Aorta (tissue), 5 donors: Measurements from ENCODE around the gene NTM. TPM values are rescaled to one million over a fixed set of nuclear protein-coding genes. Genes with fewer than 3 reads are reported as not detected.

Source experiments
- ATAC-seq: fragments of 200-7000 bp; cut with Tn5 transposase; one replicate; pipeline ENCODE4 v1.9.1; 2022; ENCODE audit warnings: moderate library complexity; ENCODE audit not compliant: low FRiP score
- DNase-seq, 2 donors: peaks; one replicate each; pipeline ENCODE4 v3.0.0-alpha.2; 2020
- H3K27ac ChIP-seq, 2 donors: one replicate each; pipeline ENCODE4 v1.5.1; 2013; ENCODE audit warnings: low read length in 2 of 2, mild to moderate bottlenecking in 2 of 2, moderate library complexity in 2 of 2, control low read depth in 1 of 2, inconsistent platforms in 1 of 2, low read depth in 1 of 2
- H3K27me3 ChIP-seq, 2 donors: one replicate each; pipeline ENCODE4 v1.6.1; 2013; ENCODE audit warnings: control low read depth in 1 of 2, low read length in 1 of 2, mild to moderate bottlenecking in 1 of 2, moderate library complexity in 1 of 2; ENCODE audit not compliant: insufficient read depth in 2 of 2, control insufficient read depth in 1 of 2
- H3K36me3 ChIP-seq, 2 donors: one replicate each; pipeline ENCODE4 v1.6.1; 2013; ENCODE audit warnings: control low read depth in 1 of 2, low read length in 1 of 2, mild to moderate bottlenecking in 1 of 2; ENCODE audit not compliant: insufficient read depth in 2 of 2, control insufficient read depth in 1 of 2
- H3K4me1 ChIP-seq, 2 donors: one replicate each; pipeline ENCODE4 v1.6.1; 2013; ENCODE audit warnings: low read length in 2 of 2, control low read depth in 1 of 2, mild to moderate bottlenecking in 1 of 2, moderate library complexity in 1 of 2; ENCODE audit not compliant: insufficient read depth in 2 of 2, control insufficient read depth in 1 of 2
- H3K4me3 ChIP-seq, 2 donors: one replicate each; pipeline ENCODE4 v1.5.1; 2013; ENCODE audit warnings: low read length in 2 of 2, control low read depth in 1 of 2, mild to moderate bottlenecking in 1 of 2
- H3K9me3 ChIP-seq: one replicate; pipeline ENCODE4 v1.6.1; 2013; ENCODE audit warnings: mild to moderate bottlenecking, low read length; ENCODE audit not compliant: control insufficient read depth
- WGBS, 2 donors: extraction: QIAGEN DNeasy Blood & Tissue Kit; methylation state at CpG; one replicate each; pipeline ENCODE4 v1.1.7; 2013; 5-methylcytosine and 5-hydroxymethylcytosine counted together
- intact Hi-C, 2 donors: fragments of 100-400 bp; cut with DNase I; formaldehyde crosslinking; loops; one replicate each; pipeline versions ENCODE4 v1.14.2 to v1.15.0; 2022
- polyA plus RNA-seq, 2 donors: library from polyadenylated mRNA; stranded (reverse); fragments of 200-250 nt; gene quantifications; one replicate each; pipeline ENCODE4 v1.2.3, GENCODE V29; 2013
- total RNA-seq, 2 donors: library from RNA; stranded (reverse); fragmentation: NEBNext Ultra II Directional; extraction: Animal tissue kit (Norgen Biotek cat#: 25700); gene quantifications; one replicate each; pipeline ENCODE4 v1.2.1, GENCODE V29; 2021
- donor health status: healthy with polysubstance abuse.
- donor health status: Bipolar disorder and iron deficiency.
- donor health status: DM: no; HTN: no; CAD: no.
- donor health status: DM: no; HTN: no; CAD: no.
- donor health status: DM: yes; HTN: yes; CAD: no.

Gene NTM
- total and polyA plus RNA-seq, 4 donors, result 0.28 to 5.3 (median 1.9) TPM; not detected in 1

GRCh38 chr11:132244846-132245245 lies 874.4 kb downstream of the NTM start:
- WGBS, 2 donors, result 51 to 67% methylated on average over 13 of the region's 13 CpGs
- intact Hi-C loops, result no loop called here
- H3K27ac ChIP-seq, result no peak overlapping the region

GRCh38 chr11:132245403-132246385 lies 875.3 kb downstream of the NTM start:
- Histone ChIP-seq H3K27ac (no peak overlapping the region), H3K9me3 (no peaks in the 10 kb centered on the region), H3K27me3 (no peaks in the 10 kb centered on the region), H3K4me1 (no peaks in the 10 kb centered on the region), H3K4me3 (no peak overlapping the region), H3K36me3 (no peaks in the 10 kb centered on the region)
- 67 to 69% methylated on average over 33 of the region's 33 CpGs for WGBS, 2 donors
- ATAC-seq (peak; percentile 12), DNase-seq (no peak)
- intact Hi-C loops, result no loop called here

More at GRCh38 chr11:132244846-132245245, 874.4 kb downstream of the NTM start:
- Histone ChIP-seq H3K9me3 (no peaks in the 10 kb centered on the region), H3K36me3 (no peaks in the 10 kb centered on the region), H3K4me1 (no peaks in the 10 kb centered on the region), H3K27me3 (no peaks in the 10 kb centered on the region), H3K4me3 (no peak overlapping the region)
- ATAC-seq (no peak), DNase-seq (no peak)

DNA sequence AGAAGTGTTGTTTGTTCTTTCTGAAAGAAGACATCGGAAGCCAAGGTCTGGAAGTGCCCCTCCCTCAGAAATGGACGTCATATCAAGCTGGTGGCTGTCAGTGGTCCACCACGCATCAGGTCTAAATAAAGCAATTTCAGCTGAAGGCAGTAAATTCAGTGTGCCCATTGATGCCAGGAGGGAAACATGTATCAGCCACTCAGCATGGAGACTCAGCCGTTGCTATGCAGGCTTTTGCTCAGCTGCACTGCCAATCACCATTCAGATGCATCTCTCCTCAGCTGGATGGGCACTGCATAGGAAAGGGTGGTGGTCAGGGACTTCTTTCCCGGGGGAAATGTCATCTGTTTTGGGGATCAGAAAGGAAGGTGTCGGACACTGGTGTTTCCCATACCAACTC lies 878.2 kb downstream of the NTM start:
- H3K4me1 ChIP-seq, result no peaks in the 10 kb centered on the region
- DNase-seq, result no peak
- H3K36me3 ChIP-seq, result no peaks in the 10 kb centered on the region
- 62 to 65% methylated on average over 6 of the region's 6 CpGs for WGBS, 2 donors
- H3K4me3 ChIP-seq, result no peak overlapping the region
- intact Hi-C loops, result no loop called here
- H3K9me3 ChIP-seq, result peaks cover 1% of the 10 kb centered on the region
- no peak overlapping the region for H3K27ac ChIP-seq
- ATAC-seq, result no peak
- no peaks in the 10 kb centered on the region for H3K27me3 ChIP-seq

DNA sequence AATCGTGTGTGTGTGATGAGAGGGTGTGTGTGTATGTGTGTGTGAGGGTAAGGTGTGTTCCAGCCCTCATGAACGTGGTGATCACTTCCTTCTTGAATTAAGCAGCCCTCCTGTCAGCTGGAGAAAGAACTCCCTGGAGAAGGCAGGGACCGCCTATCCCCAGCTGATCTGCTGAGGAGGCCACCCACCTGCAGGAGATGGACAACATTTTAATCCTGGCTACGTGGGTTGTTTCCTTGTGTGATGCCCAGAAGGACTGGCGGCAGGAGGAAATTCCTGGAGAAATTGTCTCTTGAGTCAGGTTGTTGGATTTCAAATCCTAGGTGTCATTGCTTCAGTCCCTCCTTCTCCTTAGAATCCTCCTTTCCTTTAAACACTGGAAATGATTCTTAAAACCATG lies 878.8 kb downstream of the NTM start:
- intact Hi-C loops, result no loop called here
- no peak overlapping the region for H3K27ac ChIP-seq
- H3K4me3 ChIP-seq, result no peak overlapping the region
- no peaks in the 10 kb centered on the region for H3K4me1 ChIP-seq
- WGBS, 2 donors, result 51 to 55% methylated on average over 5 of the region's 5 CpGs
- H3K36me3 ChIP-seq, result no peaks in the 10 kb centered on the region
- DNase-seq (no peak), ATAC-seq (no peak)
- H3K27me3 ChIP-seq, result no peaks in the 10 kb centered on the region
- H3K9me3 ChIP-seq, result peaks cover 1% of the 10 kb centered on the region

GRCh38 chr11:132251061-132251460 lies 880.6 kb downstream of the NTM start:
- H3K9me3 ChIP-seq, result peaks cover 1% of the 10 kb centered on the region
- H3K36me3 ChIP-seq, result no peaks in the 10 kb centered on the region
- H3K27me3 ChIP-seq, result no peaks in the 10 kb centered on the region
- H3K4me3 ChIP-seq, result no peak overlapping the region
- WGBS, 2 donors, result 88 to 100% methylated on average over 1 of the region's 1 CpG
- H3K4me1 ChIP-seq, result no peaks in the 10 kb centered on the region
- DNase-seq (no peak), ATAC-seq (no peak)
- H3K27ac ChIP-seq, result no peak overlapping the region
- intact Hi-C loops, result no loop called here

DNA sequence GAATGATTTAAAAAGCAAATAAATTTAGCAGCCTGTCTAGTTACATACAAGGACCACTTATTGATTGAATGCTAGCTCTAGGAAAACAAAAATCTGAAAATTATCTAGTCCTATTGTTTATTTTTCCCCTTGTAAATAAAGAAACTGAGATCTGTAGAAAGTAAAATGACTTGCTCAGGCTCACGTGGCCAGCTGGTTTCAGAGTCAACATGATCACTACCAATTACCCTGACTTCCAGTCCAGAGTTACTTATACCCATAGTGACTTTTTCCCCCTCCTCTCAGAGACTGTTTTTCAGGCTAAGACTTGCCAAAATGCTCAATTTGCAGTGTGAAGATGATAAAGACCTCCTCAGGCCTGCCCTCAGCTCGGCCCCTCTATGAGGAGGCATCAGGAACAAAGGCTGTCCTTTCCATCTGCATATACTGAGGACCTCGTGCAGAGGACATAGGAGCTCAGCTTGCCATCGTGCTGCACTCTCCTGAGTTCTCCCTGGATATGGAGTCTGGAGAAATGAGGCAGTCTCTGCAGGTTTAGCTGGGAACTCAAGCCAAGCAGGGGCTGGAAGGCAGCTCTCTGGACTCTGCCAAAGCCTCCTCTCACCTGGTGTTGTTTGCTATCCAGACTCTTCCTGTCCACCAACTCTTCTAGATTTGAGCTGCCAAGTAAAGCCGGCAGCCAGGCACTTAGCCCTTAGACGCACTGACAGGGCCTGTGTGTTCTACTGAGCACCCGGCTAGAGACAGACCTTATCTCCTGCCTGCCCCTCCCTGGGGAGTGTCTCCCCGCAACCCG lies 883.3 kb downstream of the NTM start:
- H3K9me3 ChIP-seq, result peaks cover 1% of the 10 kb centered on the region
- DNase-seq (no peak), ATAC-seq (no peak)
- H3K27ac ChIP-seq, result no peak overlapping the region
- intact Hi-C loops, result no loop called here
- H3K27me3 ChIP-seq, result no peaks in the 10 kb centered on the region
- 68 to 72% methylated on average over 9 of the region's 9 CpGs for WGBS, 2 donors
- H3K4me1 ChIP-seq, result no peaks in the 10 kb centered on the region
- H3K36me3 ChIP-seq, result no peaks in the 10 kb centered on the region
- no peak overlapping the region for H3K4me3 ChIP-seq

- no peak for ATAC-seq
- no peaks in the 10 kb centered on the region for H3K4me1 ChIP-seq
- H3K27me3 ChIP-seq, result no peaks in the 10 kb centered on the region
- peaks cover 1% of the 10 kb centered on the region for H3K9me3 ChIP-seq
- 80 to 89% methylated on average over 1 of the region's 1 CpG for WGBS, 2 donors
- no peak overlapping the region for H3K4me3 ChIP-seq
- no peak overlapping the region for H3K27ac ChIP-seq
- no peaks in the 10 kb centered on the region for H3K36me3 ChIP-seq
- no peak for DNase-seq
- intact Hi-C loops, result no loop called here
Measured at GRCh38 chr11:132254906-132255305, 884.5 kb downstream of the NTM start.

DNA sequence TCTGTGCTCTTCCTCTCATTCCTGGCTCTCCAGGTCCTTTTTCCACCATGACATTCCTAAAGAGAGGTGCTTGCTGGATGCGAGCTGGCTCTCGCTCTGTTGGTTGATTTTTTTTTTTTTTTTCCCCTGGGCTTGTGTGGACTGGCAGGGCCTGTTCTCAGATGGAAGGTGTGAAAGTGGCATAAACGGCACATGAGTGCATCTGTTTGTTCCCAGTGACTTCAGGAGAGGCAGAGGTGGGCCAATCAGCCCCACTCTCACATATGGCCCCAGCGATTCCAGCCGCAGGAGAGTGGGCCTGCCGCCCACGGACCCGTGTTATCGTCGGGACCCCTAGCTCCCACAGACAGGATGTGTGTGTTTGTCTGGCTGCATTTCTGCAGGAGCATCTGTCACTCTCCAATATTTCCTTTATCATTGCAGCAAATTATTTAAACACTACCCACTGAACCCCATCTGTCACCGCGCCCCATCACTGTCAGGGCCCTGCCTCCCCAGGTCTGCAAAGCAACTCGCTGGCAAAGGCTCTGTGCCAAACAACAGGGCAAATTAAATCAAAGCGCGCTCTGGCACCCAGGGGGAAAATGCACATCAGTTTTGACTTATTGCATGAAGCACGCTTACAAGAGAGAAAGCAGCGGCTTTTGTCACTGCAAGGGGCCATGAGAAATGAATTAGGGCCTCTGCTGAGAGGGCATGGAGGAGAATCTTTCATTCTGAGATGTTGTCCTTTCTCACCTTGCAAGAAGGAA lies 886.3 kb downstream of the NTM start:
- Histone ChIP-seq H3K27me3 (no peaks in the 10 kb centered on the region), H3K27ac (no peak overlapping the region), H3K36me3 (no peaks in the 10 kb centered on the region), H3K4me3 (no peak overlapping the region), H3K4me1 (no peaks in the 10 kb centered on the region), H3K9me3 (peaks cover 1% of the 10 kb centered on the region)
- ATAC-seq, result no peak
- intact Hi-C loops, result no loop called here
- WGBS, 2 donors, result 40 to 50% methylated on average over 17 of the region's 17 CpGs
- no peak for DNase-seq
